GM19395 (cell line): Measurements from ENCODE around the gene CDK7.
"Not testable (repeated sequence)": the region's sequence is repeated elsewhere in the genome, so short reads cannot be mapped to it uniquely, and the experiment has no call there.

Experiments used
- ATAC-seq: cut with Tn5 transposase; IDR thresholded peaks from one replicate; pipeline ENCODE4 v1.9.1; 2021; ENCODE audit warnings: mild to moderate bottlenecking, moderate library complexity; ENCODE audit not compliant: unreplicated experiment

The CDK7 gene

GRCh38 chr5:69236733-69237132, 2.0 kb downstream of the CDK7 start:
- not testable (repeated sequence) for ATAC-seq

DNA sequence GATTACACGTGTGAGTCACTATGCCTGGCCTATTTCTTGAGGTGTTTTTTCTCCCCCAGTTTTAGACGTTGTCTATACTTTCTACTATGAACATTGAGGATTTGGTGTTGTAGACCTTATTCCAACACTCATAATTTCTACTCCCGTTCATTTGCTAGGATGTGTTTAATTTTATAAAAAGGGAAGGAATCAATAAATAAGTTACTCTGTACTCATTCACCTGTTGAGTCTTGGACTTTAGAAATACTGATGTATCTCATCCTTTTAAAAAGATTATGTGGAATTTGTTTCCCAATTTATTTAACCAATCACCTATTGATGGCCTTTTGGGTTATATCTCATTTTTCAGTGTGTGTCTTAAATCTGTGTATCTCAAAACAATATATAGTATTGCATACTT, 3.2 kb downstream of the CDK7 start:
- no peak for ATAC-seq

DNA sequence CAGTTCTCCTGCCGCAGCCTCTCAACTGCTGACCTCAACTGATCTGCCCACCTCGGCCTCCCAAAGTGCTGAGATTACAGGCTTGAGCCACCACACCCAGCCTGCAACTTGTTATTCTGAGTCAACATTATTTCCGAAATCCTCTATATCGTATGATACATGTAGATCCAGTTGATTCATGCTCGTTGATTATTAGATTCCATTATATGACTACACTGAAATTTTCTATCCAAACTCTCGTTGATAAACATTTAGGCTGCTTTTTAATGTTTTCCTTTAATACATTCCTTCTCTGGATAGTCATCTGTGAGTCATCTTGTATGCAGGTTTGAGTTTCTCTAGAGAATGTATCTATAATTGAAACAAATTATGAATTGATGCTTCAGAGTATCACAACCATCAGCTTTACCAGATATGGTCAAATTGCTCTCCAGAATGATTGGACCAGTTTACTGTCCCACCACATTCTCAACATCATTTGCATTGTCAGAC, 4.1 kb downstream of the CDK7 start:
- ATAC-seq: no peak

DNA sequence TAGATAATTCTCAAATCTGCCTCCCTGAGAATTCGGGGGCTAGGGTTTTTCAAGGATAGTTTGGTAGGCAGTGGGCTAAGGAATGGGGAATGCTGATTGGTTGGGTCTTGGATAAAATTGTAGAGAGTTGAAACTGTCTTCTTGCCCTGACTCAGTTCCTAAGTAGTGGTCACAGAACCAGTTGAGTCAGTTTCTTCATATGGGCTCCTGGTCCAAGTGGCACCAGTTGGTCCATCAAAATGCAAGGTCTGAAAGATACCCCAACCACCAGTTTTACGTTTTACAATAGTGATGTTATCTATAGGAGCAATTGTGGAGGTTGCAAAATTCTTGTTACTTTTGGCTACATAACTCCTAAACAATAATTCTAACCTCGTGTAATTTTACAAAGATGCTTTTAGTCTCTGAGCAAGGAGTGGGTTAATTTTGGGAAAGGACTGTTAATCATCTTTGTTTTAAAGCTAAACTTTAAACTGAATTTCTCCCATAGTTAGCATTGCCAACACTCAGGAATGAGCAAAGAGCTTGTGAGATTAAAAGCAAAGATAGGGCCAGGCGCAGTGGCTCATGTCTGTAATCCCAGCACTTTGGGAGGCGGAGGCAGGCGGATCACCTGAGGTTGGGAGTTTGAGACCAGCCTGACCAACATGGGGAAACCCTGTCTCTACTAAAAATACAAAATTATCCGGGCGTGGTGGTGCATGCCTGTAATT, 7.7 kb downstream of the CDK7 start:
- ATAC-seq: no peak

- ATAC-seq: no peak
Measured at GRCh38 chr5:69245031-69245430, 10.3 kb downstream of the CDK7 start.

DNA sequence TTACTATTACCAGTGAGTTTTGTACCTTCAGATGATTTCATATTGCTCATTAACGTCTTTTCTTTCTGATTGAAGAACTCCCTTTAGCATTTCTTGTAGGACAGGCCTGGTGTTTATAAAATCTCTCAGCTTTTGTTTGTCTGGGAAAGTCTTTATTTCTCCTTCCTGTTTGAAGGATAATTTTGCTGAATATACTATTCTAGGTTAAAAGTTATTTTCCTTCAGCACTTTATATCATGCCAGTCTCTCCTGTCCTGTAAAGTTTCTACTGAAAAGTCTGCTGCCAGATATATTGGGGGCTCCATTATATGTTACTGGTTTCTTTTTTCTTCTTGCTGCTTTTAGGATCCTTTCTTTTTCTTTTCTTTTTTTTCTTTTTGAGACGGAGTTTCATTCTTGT, 13.3 kb downstream of the CDK7 start:
- no peak for ATAC-seq

GRCh38 chr5:69250593-69250992, 15.9 kb downstream of the CDK7 start:
- ATAC-seq: no peak

DNA sequence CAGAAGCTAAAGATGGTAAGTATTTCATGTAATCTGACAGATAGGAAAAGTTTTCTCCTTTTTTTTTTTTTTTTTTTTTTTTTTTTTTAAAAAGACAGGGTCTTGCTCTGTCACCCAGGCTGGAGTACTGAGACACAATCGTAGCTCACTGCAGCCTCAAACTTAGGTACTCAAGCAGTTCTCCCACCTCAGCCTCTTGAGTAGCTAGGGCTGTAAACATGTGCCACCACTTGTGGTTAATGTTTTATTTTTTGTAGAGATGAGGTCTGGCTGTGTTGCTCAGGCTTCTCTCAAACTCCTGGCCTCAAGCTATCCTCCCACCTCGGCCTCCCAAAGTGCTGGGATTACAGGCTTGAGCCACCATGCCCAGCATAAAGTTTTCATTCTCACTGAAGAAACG, 17.8 kb downstream of the CDK7 start:
- ATAC-seq: no peak

- not testable (repeated sequence) for ATAC-seq
Measured at GRCh38 chr5:69255940-69256339, 21.3 kb downstream of the CDK7 start.

DNA sequence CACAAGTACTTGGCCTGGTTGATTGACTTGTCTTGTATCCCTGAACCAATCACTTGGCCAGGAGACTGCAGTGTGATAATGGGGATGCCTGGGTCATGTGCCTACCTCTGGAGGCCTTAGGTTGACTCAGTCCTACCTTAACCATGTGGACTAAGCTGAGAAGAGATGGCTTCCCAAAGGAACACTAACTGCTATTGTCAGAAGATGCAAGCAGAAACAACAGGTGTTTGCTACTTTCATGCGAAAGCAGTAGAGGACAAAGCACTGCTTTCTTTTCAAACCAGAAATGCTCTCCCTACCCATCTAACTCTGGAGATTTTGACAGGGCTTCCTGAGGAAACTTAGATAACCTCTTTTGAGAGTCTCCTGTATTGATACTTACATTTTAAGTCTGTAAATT, 22.9 kb downstream of the CDK7 start:
- no peak for ATAC-seq

DNA sequence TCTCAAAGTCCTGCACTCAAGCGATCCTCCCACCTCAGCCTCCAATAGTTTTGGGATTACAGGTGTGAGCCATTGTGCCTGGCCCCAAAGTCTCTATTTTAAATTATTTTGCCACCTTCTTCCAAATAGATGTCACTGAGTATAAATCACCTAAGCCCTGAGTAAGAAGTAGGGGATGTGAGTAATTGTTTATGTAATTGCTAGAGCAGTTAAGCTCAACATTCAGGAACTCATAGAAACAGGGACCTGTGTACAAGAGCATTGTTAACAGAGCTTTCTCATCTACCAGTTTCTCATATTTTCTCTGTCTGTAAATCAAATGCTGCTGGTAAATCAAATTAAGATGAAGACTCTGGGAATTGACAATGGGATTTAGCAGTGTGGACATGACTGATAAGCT, 26.3 kb downstream of the CDK7 start:
- ATAC-seq: no peak

- ATAC-seq: no peak
Measured at GRCh38 chr5:69265931-69266330, 31.2 kb downstream of the CDK7 start.

- ATAC-seq: no peak
Measured at GRCh38 chr5:69268899-69269298, 34.2 kb downstream of the CDK7 start.

GRCh38 chr5:69270840-69271239, 36.2 kb downstream of the CDK7 start:
- ATAC-seq: no peak

DNA sequence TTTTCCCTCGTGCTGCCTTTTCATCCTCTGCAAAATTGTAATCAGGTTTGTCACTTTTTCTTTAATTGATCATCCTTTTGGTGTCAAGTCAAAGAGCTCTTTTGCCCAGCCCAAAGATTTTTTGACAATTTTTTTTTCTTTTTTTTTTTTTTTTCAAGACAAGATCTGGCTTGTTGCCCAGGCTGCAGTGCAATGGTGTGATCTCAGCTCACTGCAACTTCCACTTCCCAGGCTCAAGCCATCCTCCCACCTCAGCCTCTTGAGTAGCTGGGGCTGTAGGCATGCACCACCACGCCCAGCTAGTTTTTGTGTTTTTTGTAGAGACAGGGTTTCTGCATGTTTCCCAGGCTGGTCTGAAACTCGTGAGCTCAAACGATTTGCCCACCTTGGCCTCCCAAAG, 36.7 kb downstream of the CDK7 start:
- no peak for ATAC-seq

DNA sequence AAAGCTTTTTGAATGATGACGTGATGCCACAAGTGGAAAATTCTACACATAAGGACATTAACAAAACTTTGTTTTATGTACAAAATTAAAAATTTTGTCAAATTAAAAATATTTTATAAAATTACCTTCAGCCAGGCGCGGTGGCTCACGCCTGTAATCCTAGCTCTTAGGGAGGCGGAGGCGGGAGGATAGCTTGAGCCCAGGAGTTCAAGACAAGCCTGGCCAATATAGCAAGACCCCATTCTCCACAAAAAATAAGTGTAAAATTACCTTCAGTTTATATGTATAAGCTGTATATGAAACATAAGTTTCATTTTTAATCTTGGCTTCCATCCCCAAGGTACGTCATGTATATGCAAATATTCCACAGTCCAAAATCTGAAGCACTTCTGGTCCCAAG, 40.9 kb downstream of the CDK7 start:
- no peak for ATAC-seq

- no peak for ATAC-seq
Measured at GRCh38 chr5:69276422-69277174, 41.9 kb downstream of the CDK7 start.

DNA sequence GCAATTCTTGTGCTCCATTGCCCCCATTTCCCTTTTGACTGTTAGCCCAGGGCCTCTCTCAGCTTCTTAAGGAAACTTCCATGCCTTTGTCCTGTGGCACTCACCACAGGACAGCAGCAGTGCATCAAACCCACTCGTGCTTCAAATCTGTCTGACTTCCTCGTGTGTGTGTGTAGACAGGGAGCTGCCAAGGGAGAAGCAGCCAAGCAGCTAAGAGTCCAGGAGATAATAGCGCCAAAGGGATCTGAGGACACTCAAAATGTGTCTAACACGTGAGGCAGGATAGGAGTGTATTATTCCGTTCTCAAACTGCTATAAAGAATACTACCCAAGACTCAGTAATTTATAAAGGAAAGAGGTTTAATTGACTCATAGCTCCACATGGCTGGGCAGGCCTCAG, 44.8 kb downstream of the CDK7 start:
- ATAC-seq: no peak

- ATAC-seq: no peak
Measured at GRCh38 chr5:69281114-69281513, 46.4 kb downstream of the CDK7 start.

GRCh38 chr5:69284203-69284602, 49.5 kb downstream of the CDK7 start:
- ATAC-seq: no peak

DNA sequence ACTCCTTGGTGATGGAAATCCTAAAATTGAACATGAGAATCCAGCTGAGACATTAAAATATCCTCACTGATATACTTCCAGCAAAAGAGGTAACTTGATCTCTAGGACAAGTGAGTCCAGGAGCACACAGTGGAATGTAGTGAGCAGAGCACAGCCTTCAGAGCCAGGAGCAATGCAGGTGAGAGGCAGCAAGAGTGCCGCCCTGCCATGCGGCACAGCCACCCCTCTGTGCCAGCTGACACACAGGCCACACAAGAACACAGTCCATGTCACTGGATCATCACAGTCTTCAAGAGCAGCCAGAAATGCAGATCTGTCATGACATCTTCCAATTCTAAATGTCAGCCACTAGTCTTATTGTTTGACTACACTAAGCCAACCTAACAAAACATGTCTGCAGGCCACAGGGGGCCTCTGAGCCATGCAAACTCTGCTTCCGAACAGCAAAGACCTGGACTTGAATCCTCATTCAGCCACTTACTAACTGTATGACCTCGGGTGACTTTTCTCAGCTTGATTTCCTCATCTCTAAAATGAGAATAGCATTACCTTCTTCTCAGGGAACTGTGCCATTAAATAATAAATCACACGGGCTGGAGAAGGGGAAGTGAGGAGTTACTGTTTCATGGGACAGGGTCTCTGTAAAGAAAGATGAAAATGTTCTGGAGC, 50.9 kb downstream of the CDK7 start:
- no peak for ATAC-seq

GRCh38 chr5:69288069-69288468, 53.4 kb downstream of the CDK7 start:
- no peak for ATAC-seq
